Activated naive CD4-positive, alpha-beta T cell treated with anti-CD3 and anti-CD28 coated beads, Interleukin-2, amount 50 U/mL, for 72 hours (primary cell): ENCODE data around the gene SMG1. TPM values are rescaled to one million over a fixed set of nuclear protein-coding genes. Genes with fewer than 3 reads are reported as not detected.
"Not testable (repeated sequence)": the region's sequence is repeated elsewhere in the genome, so short reads cannot be mapped to it uniquely, and the experiment has no call there.

Experiments
- ATAC-seq, 2 donors: fragments of 150-1000 bp; cut with Tn5 transposase; 2 replicates each; pipeline ENCODE4 v1.10.0; 2021; ENCODE audit warnings: mild to moderate bottlenecking in 2 of 2, moderate library complexity in 2 of 2
- DNase-seq, 2 donors: peaks; one replicate each; pipeline ENCODE4 v3.0.0; 2021 to 2022; ENCODE audit warnings: low spot score in 2 of 2
- H3K27ac Mint-ChIP-seq, 2 donors: one replicate each; pipeline ENCODE4 v1.8.0; 2022; ENCODE audit warnings: mild to moderate bottlenecking in 2 of 2, mixed read lengths in 2 of 2
- H3K36me3 Mint-ChIP-seq, 2 donors: one replicate each; pipeline ENCODE4 v1.8.0; 2022; ENCODE audit warnings: mixed read lengths in 2 of 2
- H3K9me3 Mint-ChIP-seq, 2 donors: one replicate each; pipeline ENCODE4 v1.8.0; 2022; ENCODE audit warnings: mixed read lengths in 2 of 2
- total RNA-seq, 2 donors: library from RNA; stranded (reverse); gene quantifications; one replicate each; pipeline ENCODE4 v1.2.3, GENCODE V29; 2022

Gene SMG1
- 100 to 1,000 TPM; 181 to 216 TPM for total RNA-seq

DNA sequence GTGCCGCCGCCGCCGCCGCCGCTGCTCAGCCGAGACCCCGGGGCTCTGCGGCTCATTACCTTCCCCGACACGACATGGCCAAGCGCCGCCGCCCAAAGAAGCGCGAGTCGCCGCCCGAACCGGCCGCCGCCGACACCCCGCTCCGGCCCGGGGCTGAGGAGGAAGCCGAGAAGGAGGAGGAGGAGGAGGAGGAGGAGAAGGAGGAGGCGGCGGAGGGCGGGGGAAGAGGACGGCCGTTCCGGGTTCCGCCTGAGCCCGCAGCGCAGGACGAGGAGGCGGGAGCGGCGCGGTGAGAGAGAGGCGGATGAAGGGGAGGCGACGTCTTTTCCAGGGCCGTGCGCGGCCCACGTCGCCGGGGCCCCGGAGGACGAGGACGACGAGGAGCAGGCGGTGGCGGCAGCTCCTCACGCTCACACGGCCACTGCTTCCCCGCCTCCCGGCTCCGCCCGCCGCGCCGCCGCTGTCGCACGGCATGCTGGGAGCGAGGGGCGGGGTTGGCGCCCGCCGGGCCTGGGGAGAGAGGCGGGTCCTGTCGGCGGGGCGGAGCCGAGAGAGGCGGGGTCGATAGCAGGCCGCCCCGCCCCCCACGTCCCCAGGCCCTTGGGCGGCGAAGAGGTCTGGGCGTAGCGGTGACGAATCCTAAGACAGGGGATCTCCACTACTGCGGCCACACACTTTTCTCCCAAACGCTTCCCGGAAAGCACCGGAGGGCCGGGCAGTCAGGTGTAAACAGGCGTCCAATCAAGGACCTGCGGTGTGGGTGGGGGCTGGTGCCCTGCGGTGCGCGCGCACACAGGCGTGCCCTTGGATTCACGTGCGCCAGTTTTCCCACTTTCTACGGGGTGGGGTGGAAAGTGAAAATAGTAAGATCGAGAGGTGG is at the start of gene SMG1:
TSS of gene SMG1 (minus strand) at position 423 of the 880 bp plus-strand sequence. CDS start at position 56, 367 bp downstream.
- ATAC-seq = peak; percentile 88 to 97
- H3K9me3 Mint-ChIP-seq = not testable (repeated sequence)
- peak; percentile 97 to 100 for DNase-seq
- H3K36me3 Mint-ChIP-seq = peaks cover 7 to 25% of the 10 kb centered on the region in 2 donors
- H3K27ac Mint-ChIP-seq = peak within 1 kb of the TSS; percentile 98 to 99

DNA sequence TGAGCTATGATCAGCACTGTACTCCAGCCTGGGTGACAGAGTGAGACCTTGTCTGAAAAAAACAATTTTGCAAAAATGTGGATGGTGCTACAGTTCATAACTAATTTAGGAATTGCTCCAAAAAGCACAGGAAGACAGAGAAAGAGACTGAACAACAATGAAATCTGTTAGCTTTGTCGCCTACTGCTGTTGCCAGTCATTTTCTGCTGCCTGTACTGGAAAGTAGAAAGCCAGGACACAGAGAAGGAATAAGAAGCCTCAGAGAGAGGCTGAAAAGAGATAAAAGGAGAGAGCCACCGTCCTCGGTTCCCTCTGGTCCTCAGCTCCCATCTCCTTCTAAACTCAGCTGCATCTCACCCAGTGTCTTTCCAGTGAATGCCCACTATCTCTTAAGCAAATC is 48.9 kb upstream of the SMG1 start:
- DNase-seq (no peak), ATAC-seq (no peak)
- Mint-ChIP-seq H3K9me3 (no peaks in the 10 kb centered on the region), H3K36me3 (no peaks in the 10 kb centered on the region), H3K27ac (no peak overlapping the region)

DNA sequence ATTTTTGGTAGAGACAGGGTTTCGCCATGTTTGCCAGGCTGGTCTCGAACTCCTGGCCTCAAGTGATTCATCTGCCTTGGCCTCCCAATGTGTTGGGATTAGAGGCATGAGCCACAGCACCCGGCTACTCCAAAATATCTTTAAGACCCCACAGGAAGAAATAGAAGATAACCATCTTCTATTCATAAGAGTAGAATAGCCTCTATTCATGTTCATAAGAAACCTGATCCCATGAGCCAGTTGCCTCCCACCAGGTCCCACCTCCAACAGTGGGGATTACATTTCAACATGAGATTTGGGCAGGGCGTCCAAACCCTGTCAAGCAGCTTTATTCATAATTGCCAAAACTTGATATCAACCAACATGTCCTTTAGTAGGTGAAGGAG is 43.6 kb upstream of the SMG1 start:
- no peak for ATAC-seq

DNA sequence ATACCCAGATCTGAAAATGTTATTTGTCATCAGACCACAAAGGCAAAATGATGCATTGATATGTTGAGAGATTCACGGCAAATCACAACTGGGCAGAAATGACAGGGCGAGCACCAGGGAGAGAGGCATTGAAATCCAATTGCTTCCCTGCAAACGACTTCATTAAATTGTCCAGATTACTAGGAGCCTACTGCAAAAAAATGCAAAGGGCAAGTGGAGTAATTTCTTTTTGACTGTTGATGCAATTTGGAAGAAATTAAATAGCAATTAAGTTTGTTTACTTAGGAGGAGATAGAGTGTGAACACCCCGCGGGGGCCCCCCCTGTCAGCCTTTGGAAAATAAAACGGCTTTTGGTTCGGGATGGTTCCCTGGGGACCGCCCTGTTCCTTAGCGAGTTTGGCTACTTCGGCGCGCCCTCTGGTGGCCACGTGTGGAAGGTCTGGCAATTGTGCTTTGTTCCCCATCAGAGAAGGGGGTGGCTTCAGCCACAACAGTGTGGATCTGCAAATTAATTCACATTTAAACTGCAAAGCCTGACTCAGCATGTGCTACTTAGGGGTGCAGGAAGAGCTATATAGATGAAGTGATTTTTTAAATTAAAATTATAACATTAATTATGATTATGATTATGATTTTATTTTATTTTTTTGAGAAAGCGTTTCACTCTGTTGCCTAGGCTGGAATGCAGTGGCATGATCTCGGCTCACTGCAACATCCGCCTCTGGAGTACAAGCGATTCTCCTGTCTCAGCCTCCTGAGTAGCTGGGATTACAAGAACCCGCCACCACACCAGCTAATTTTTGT is 43.0 kb upstream of the SMG1 start:
- no peaks in the 10 kb centered on the region for H3K9me3 Mint-ChIP-seq
- H3K27ac Mint-ChIP-seq = peak overlapping the region in 1 of 2 donors; percentile 18
- H3K36me3 Mint-ChIP-seq = no peaks in the 10 kb centered on the region
- ATAC-seq (peak; percentile 91 to 97), DNase-seq (peak; percentile 74 to 85)

More for the DNA sequence above, 43.6 kb upstream of the SMG1 start:
- no peak for DNase-seq
- Mint-ChIP-seq H3K36me3 (no peaks in the 10 kb centered on the region), H3K9me3 (no peaks in the 10 kb centered on the region), H3K27ac (no peak overlapping the region)

DNA sequence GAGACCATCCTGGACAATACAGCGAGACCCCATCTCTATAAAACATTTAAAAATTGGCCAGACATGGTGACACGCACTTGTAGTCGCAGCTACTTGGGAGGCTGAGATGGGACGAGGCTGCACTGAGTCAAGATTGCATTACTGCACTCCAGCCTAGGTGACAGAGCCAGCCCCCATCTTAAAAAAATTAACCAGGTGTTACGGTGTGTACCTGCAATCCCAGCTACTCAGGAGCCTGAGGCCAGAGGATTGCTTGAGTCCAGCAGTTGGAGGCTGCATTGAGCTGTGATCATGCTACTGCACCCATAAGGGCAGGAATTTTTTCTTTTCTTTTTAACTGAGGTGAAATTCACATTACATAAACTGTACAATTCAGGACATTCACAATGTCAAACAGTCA is 40.6 kb upstream of the SMG1 start:
- Mint-ChIP-seq H3K36me3 (no peaks in the 10 kb centered on the region), H3K27ac (no peak overlapping the region), H3K9me3 (no peaks in the 10 kb centered on the region)
- ATAC-seq (no peak), DNase-seq (no peak)

DNA sequence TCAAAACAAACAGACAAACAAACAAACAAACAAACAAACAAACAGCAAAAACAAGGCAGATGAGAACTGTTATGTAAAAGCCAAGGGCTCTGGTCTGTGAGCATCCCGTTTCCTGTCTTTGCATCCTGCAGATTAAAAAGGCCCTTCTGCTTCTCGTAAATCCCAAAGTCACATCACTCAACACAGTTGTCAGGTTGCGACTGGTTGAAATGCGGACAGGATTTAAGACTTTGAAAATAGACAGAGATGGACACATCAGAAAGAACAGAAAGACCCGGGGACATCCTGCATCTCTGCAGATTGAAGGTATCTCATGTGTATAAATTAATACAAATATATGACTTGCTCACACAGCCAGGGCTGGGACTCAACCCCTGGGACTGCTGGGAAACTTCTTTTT is 39.3 kb upstream of the SMG1 start:
- Mint-ChIP-seq H3K36me3 (no peaks in the 10 kb centered on the region), H3K9me3 (no peaks in the 10 kb centered on the region)
- ATAC-seq = no peak

DNA sequence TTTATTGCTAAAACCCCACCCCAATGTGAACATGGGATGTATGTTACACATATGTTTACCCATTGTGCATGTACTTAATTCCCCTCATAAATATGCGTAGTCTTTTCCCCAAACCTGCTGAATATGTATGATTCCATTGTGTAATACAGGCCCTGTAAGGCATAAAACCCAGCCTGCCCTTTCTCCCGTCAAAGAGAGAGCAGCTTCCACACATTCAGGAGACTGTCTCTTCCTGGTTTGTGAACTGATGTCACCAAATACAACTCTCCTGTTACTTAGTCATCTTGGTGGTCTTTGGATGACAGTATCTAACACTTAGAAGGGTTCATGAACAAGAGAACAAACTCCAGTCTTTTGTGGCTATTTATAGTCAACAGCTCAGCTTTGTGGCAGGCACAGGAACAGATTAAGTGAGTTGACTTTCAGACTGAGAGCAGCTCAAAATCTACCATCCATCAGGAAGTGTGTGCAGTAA is 32.9 kb upstream of the SMG1 start:
- Mint-ChIP-seq H3K27ac (no peak overlapping the region), H3K36me3 (no peaks in the 10 kb centered on the region), H3K9me3 (no peaks in the 10 kb centered on the region)
- ATAC-seq (peak in 1 of 2 donors; percentile 40), DNase-seq (no peak)

More for the DNA sequence above, 39.3 kb upstream of the SMG1 start:
- DNase-seq = no peak
- H3K27ac Mint-ChIP-seq = no peak overlapping the region

DNA sequence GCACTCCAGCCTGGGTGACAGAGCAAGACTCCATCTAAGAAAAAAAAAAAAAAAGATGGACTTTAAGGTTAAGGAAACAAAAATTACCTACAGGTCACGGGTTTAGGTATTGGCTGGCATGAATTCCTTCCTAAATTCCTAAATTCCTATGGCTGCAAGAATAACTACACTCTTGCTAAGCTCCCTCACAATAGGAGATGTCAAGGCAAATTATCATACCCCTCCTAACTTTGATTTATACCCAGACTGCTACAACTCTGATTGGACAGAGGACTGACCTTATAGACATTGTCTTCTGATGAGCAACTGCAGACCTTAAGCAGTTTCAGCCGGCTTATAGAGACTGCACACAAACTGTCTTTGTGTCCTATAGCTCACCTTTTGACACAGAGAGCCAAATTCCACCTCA is 32.4 kb upstream of the SMG1 start:
- no peak overlapping the region for H3K27ac Mint-ChIP-seq
- H3K9me3 Mint-ChIP-seq = no peaks in the 10 kb centered on the region
- ATAC-seq = no peak
- no peaks in the 10 kb centered on the region for H3K36me3 Mint-ChIP-seq
- no peak for DNase-seq

DNA sequence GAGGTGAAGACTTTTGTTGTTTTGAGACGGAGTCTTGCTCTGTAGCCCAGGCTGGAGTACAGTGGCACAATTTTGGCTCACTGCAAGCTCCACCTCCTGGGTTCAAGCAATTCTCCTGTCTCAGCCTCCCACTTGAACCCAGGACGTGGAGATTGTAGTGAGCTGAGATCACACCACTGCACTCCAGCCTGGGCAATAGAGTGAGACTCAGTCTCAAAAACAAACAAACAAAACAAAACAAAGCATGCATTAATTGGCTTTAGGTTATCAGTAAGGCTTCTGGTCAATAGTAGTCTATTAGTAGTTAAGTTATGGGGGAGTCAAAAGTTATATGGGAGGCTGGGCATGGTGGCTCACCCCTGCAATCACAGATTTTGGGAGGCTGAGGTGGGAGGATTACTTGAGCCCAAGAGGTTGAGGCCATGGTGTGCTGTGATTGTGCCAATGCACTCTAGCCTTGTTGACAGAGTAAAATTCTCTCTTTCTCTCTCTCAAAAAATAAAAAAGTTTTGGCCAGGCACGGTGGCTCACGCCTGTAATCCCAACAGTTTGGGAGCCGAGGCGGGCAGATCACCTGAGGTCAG is 30.5 kb upstream of the SMG1 start:
- peak overlapping the region in 1 of 2 donors; percentile 26 for H3K27ac Mint-ChIP-seq
- DNase-seq, H3K36me3 Mint-ChIP-seq, ATAC-seq, H3K9me3 Mint-ChIP-seq: not testable (repeated sequence)

DNA sequence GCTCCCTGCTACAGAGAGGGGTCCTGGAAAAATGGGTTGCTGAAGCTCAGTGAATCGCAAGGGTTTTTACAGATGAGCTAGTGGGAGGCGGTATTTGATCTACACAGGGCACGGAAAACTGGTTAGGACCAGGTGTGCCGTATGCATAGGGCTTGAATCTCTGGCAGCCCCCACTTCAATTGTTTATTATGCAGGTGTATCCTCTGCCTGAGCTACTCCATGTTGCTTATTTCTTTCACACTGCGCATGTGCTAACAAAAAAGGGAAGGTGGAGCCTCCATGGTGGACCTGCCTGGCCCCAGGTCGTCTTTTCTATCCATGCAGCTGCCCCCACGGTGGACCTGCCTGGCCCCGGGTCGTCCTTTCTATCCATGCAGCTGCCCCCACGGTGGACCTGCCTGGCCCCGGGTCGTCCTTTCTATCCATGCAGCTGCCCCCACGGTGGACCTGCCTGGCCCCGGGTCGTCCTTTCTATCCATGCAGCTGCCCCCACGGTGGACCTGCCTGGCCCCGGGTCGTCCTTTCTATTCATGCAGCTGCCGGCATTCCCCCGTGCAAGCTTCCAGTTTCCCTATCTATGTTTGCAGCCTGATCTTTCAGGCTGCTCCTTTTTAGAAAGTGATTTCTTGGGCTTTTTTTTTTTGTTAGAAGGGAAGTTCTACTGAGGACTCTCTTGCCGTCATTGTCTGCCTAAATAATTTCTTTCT is 29.8 kb upstream of the SMG1 start:
- peak overlapping the region in 1 of 2 donors; percentile 26 for H3K27ac Mint-ChIP-seq
- not testable (repeated sequence) for H3K9me3 Mint-ChIP-seq

DNA sequence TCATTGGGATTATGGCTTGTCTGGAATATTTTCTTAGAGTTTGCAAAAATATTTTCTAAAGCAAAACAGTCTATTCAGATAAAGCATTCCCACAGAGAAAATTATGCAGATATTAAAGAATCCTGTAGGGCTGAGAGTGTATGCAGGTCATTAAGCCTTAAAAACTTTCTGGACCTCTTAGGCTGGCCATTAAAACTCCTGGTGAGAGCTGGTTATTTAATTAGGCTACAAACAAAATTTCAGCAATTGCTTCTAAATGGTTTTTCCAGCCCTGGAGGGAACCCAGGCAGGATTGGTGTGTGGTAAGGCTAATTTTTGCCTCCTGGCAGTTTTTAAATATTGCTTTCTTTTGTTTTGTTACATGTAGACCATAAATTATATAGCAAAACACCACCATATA is 27.3 kb upstream of the SMG1 start:
- DNase-seq (no peak), ATAC-seq (no peak)
- Mint-ChIP-seq H3K9me3 (no peaks in the 10 kb centered on the region), H3K27ac (no peak overlapping the region), H3K36me3 (no peaks in the 10 kb centered on the region)

More for the DNA sequence above, 29.8 kb upstream of the SMG1 start:
- ATAC-seq = peak; percentile 28 to 52
- H3K36me3 Mint-ChIP-seq, DNase-seq: not testable (repeated sequence)

DNA sequence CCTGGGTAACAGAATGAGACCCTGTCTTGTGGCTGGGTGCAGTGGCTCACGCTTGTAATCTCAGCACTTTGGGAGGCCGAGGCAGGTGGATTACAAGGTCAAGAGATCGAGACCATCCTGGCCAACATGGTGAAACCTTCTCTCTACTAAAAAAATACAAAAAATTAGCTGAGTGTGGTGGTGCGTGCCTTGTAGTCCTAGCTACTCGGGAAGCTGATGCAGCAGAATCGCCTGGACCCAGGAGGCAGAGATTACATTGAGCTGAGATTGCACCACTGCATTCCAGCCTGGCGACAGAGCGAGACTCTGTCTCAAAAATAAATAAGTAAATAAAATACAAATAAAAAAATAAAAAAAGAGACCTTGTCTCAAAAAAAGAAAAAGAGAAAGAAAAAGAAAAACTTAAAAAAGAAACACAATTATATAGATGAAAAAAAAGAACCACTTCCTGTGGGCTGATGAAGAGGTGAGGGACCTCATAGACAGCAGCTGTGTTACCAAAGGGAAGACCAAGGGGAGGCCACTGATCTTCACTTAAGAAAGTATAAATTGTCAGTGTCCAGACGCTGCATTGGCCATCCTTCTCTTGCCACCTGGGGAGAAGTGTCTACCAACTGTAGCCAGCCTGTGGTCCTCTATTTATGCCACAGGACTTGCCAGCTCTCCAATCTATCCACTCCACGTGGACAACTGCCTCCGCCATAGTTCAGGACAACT is 24.4 kb upstream of the SMG1 start:
- DNase-seq = no peak
- H3K36me3 Mint-ChIP-seq = no peaks in the 10 kb centered on the region
- no peak overlapping the region for H3K27ac Mint-ChIP-seq
- no peaks in the 10 kb centered on the region for H3K9me3 Mint-ChIP-seq
- ATAC-seq = no peak

DNA sequence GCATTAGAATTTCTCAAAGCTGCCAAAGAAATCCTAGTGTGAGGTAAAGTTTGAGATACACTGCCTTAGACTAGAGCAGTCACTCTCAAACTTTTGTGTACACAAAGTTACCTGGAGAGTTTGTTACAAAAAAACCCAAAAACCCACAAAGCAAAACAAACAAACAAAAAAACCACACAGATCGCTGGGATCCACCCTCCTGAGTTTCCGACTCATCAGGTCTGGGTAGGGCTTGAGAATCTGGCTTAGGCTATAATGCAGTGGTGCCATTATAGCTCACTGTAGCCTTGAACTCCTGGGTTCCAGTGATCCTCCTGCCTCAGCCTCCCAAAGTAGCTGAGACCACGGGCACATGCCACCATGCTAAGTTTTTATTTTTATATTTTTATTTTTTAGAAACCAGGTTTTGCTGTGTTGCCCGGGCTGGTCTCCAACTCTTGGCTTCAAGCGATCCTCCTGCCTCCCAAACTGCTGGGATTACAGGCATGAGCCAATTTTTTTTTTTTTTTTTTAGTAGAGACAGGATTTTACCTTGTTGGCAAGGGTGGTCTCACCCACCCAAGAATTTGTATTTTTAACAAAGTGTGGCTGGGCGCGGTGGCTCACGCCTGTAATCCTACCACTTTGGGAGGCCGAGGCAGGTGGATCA is 22.3 kb upstream of the SMG1 start:
- DNase-seq = no peak
- no peaks in the 10 kb centered on the region for H3K9me3 Mint-ChIP-seq
- ATAC-seq = no peak
- H3K36me3 Mint-ChIP-seq = no peaks in the 10 kb centered on the region
- no peak overlapping the region for H3K27ac Mint-ChIP-seq

DNA sequence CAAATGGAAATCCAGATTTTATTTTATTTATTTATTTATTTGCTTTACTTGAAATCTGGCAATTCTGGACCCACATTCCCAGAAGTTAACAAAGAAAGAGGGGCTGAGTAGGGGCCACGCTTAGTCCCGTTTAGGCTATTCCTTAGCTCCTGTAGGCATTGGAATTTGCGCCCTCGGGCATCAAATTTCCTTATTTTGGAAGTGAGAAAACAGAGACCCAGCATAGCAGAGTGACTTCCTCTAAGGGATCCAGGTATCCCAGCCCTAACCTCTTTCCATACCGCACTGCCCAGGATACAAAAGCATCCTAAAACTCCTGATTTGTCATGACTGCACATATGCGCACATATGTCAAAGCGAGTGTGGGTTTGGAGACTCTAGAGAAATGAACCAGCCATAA is 19.0 kb upstream of the SMG1 start:
- DNase-seq = no peak
- no peak for ATAC-seq
- H3K27ac Mint-ChIP-seq = peak overlapping the region in 1 of 2 donors; percentile 85
- H3K9me3 Mint-ChIP-seq = no peaks in the 10 kb centered on the region
- no peaks in the 10 kb centered on the region for H3K36me3 Mint-ChIP-seq

DNA sequence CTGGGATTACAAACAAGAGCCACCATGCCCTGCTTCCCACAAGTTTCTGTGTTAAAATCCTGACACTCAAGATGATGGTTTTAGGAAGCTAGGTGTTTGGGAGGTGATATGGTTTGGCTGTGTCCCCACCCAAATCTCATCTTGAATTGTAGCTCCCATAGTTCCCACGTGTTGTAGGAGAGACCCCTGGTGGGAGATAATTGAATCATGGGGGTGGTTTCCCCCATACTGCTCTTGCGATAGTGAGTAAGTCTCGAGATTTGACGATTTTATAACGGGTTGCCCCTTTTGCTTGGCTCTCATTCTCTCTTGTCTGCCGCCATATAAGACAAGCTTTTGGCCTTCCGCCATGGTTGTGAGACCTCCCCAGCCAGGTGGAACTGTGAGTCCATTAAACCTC is 17.2 kb upstream of the SMG1 start:
- H3K36me3 Mint-ChIP-seq = no peaks in the 10 kb centered on the region
- no peaks in the 10 kb centered on the region for H3K9me3 Mint-ChIP-seq
- no peak overlapping the region for H3K27ac Mint-ChIP-seq
- DNase-seq = no peak
- no peak for ATAC-seq
